NOMO-1 (cell line): Measurements from ENCODE around the gene MC3R.

ENCODE experiments used
- DNase-seq, 2 experiments: peaks; one replicate each; lab custom pipeline; 2025; ENCODE audit not compliant: unreplicated experiment in 2 of 2; lab: John Stamatoyannopoulos, UW

Gene MC3R

GRCh38 chr20:56249244-56249955, 868 bp downstream of the MC3R start:
- DNase-seq, result peak; percentile 25 to 58

- no peak for DNase-seq
Measured at GRCh38 chr20:56249956-56250355, 1.4 kb downstream of the MC3R start.

GRCh38 chr20:56257604-56258003, 9.1 kb downstream of the MC3R start:
- no peak for DNase-seq

- no peak for DNase-seq
Measured at GRCh38 chr20:56259948-56260347, 11.4 kb downstream of the MC3R start.

GRCh38 chr20:56268536-56268935, 20.0 kb downstream of the MC3R start:
- no peak for DNase-seq

- DNase-seq, result no peak
Measured at GRCh38 chr20:56271974-56272373, 23.4 kb downstream of the MC3R start.

GRCh38 chr20:56273491-56273890, 25.0 kb downstream of the MC3R start:
- DNase-seq, result no peak

- no peak for DNase-seq
Measured at GRCh38 chr20:56274156-56274555, 25.6 kb downstream of the MC3R start.

- peak; percentile 85 to 94 for DNase-seq
Measured at GRCh38 chr20:56278196-56278595, 29.7 kb downstream of the MC3R start.

GRCh38 chr20:56285496-56285895, 37.0 kb downstream of the MC3R start:
- DNase-seq, result peak; percentile 60 to 68

- no peak for DNase-seq
Measured at GRCh38 chr20:56289652-56290051, 41.1 kb downstream of the MC3R start.

GRCh38 chr20:56299362-56299761, 50.8 kb downstream of the MC3R start:
- DNase-seq, result no peak
